SJCRH30 (cell line): ENCODE results near the gene POU6F2. TPM values are rescaled to one million over a fixed set of nuclear protein-coding genes. Genes with fewer than 3 reads are reported as not detected.

ENCODE experiments used
- DNase-seq, 2 experiments: peaks; one replicate each; pipeline ENCODE4 v3.0.0-alpha.2; 2015 to 2020
- H3K27ac ChIP-seq: fragments of 250-450 bp; sonication (Bioruptor Pico); 2 replicates; pipeline ENCODE4 v1.5.1; 2020; ENCODE audit warnings: mild to moderate bottlenecking, moderate library complexity
- H3K27me3 ChIP-seq: fragments of 250-450 bp; sonication (Bioruptor Pico); 2 replicates; pipeline ENCODE4 v1.5.1; 2020; ENCODE audit warnings: mild to moderate bottlenecking, moderate library complexity
- H3K36me3 ChIP-seq: fragments of 250-450 bp; sonication (Bioruptor Pico); 2 replicates; pipeline ENCODE4 v1.5.1; 2020; ENCODE audit warnings: mild to moderate bottlenecking, moderate library complexity
- H3K4me1 ChIP-seq: fragments of 250-450 bp; sonication (Bioruptor Pico); 2 replicates; pipeline ENCODE4 v1.5.1; 2020; ENCODE audit warnings: mild to moderate bottlenecking, moderate library complexity
- H3K4me3 ChIP-seq: fragments of 250-450 bp; sonication (Bioruptor Pico); 2 replicates; pipeline ENCODE4 v1.5.1; 2020; ENCODE audit warnings: mild to moderate bottlenecking, moderate library complexity
- H3K9me3 ChIP-seq: fragments of 250-450 bp; sonication (Bioruptor Pico); replicated peaks from 2 replicates; pipeline ENCODE4 v1.5.1; 2020; ENCODE audit warnings: mild to moderate bottlenecking, moderate library complexity
- total RNA-seq: library from RNA; depleted of rRNA; stranded (reverse); fragments of >200 nt; shearing (Covaris generic); gene quantifications from 2 replicates; pipeline ENCODE4 v1.2.3, GENCODE V29; 2014

Gene POU6F2
- total RNA-seq, 1 experiment from 2014 or later: not detected

- no peaks in the 10 kb centered on the region for H3K27me3 ChIP-seq
- no peak for DNase-seq
- H3K27ac ChIP-seq: no peak overlapping the region
- no peaks in the 10 kb centered on the region for H3K36me3 ChIP-seq
- 0 out of 2 replicates have a peak, but pooled peaks cover 3% of the 10 kb centered on the region for H3K4me1 ChIP-seq
- H3K4me3 ChIP-seq: no peak overlapping the region
- H3K9me3 ChIP-seq: no peaks in the 10 kb centered on the region
These were observed 485.5 kb downstream of the POU6F2 start for GRCh38 chr7:39463252-39463651.

- Histone ChIP-seq H3K4me1 (no peaks in the 10 kb centered on the region), H3K4me3 (no peak overlapping the region), H3K27ac (no peak overlapping the region), H3K27me3 (no peaks in the 10 kb centered on the region), H3K36me3 (no peaks in the 10 kb centered on the region), H3K9me3 (no peaks in the 10 kb centered on the region)
- DNase-seq: no peak
These were observed 486.8 kb downstream of the POU6F2 start for GRCh38 chr7:39464350-39465054.

GRCh38 chr7:39465055-39465929 is 487.6 kb downstream of the POU6F2 start:
- no peaks in the 10 kb centered on the region for H3K9me3 ChIP-seq
- H3K36me3 ChIP-seq: no peaks in the 10 kb centered on the region
- H3K4me1 ChIP-seq: no peaks in the 10 kb centered on the region
- no peaks in the 10 kb centered on the region for H3K27me3 ChIP-seq
- no peak overlapping the region for H3K27ac ChIP-seq
- H3K4me3 ChIP-seq: no peak overlapping the region
- peak; percentile 19 to 56 for DNase-seq

- Histone ChIP-seq H3K4me1 (no peaks in the 10 kb centered on the region), H3K27me3 (no peaks in the 10 kb centered on the region), H3K27ac (no peak overlapping the region), H3K9me3 (no peaks in the 10 kb centered on the region), H3K36me3 (no peaks in the 10 kb centered on the region), H3K4me3 (no peak overlapping the region)
- no peak for DNase-seq
These were observed 490.6 kb downstream of the POU6F2 start for GRCh38 chr7:39468261-39468660.

GRCh38 chr7:39468808-39469374 is 491.2 kb downstream of the POU6F2 start:
- DNase-seq: no peak
- no peaks in the 10 kb centered on the region for H3K4me1 ChIP-seq
- no peaks in the 10 kb centered on the region for H3K27me3 ChIP-seq
- no peaks in the 10 kb centered on the region for H3K9me3 ChIP-seq
- no peak overlapping the region for H3K4me3 ChIP-seq
- no peak overlapping the region for H3K27ac ChIP-seq
- H3K36me3 ChIP-seq: no peaks in the 10 kb centered on the region

GRCh38 chr7:39480901-39481300 is 503.2 kb downstream of the POU6F2 start:
- Histone ChIP-seq H3K27ac (no peak overlapping the region), H3K36me3 (no peaks in the 10 kb centered on the region), H3K4me1 (no peaks in the 10 kb centered on the region), H3K4me3 (no peak overlapping the region), H3K27me3 (no peaks in the 10 kb centered on the region), H3K9me3 (no peaks in the 10 kb centered on the region)
- no peak for DNase-seq

- peaks cover 6% of the 10 kb centered on the region for H3K27me3 ChIP-seq
These were observed 511.0 kb downstream of the POU6F2 start for GRCh38 chr7:39488467-39489393.

GRCh38 chr7:39490296-39490695 is 512.6 kb downstream of the POU6F2 start:
- H3K27ac ChIP-seq: no peak overlapping the region
- no peak for DNase-seq
- 0 out of 2 replicates have a peak, but pooled peaks cover 2% of the 10 kb centered on the region for H3K9me3 ChIP-seq
- no peaks in the 10 kb centered on the region for H3K4me1 ChIP-seq
- peaks cover 6% of the 10 kb centered on the region for H3K27me3 ChIP-seq
- no peak overlapping the region for H3K4me3 ChIP-seq
- no peaks in the 10 kb centered on the region for H3K36me3 ChIP-seq

More at GRCh38 chr7:39488467-39489393, 511.0 kb downstream of the POU6F2 start:
- DNase-seq: no peak
- Histone ChIP-seq H3K9me3 (no peaks in the 10 kb centered on the region), H3K4me3 (no peak overlapping the region), H3K27ac (no peak overlapping the region), H3K4me1 (no peaks in the 10 kb centered on the region), H3K36me3 (no peaks in the 10 kb centered on the region)

- no peaks in the 10 kb centered on the region for H3K4me1 ChIP-seq
- H3K9me3 ChIP-seq: peaks cover 2% of the 10 kb centered on the region; the same call in 1 of the 2 replicates
- no peak overlapping the region for H3K4me3 ChIP-seq
- no peak overlapping the region for H3K27ac ChIP-seq
- H3K36me3 ChIP-seq: no peaks in the 10 kb centered on the region
- peaks cover 12% of the 10 kb centered on the region for H3K27me3 ChIP-seq
- no peak for DNase-seq
These were observed 516.2 kb downstream of the POU6F2 start for GRCh38 chr7:39493934-39494333.

- no peaks in the 10 kb centered on the region for H3K4me1 ChIP-seq
- H3K36me3 ChIP-seq: no peaks in the 10 kb centered on the region
- H3K4me3 ChIP-seq: no peak overlapping the region
- H3K9me3 ChIP-seq: no peaks in the 10 kb centered on the region; the same call in 1 of the 2 replicates
- peaks cover 2% of the 10 kb centered on the region; the same call in 1 of the 2 replicates for H3K27me3 ChIP-seq
- DNase-seq: no peak
- no peak overlapping the region for H3K27ac ChIP-seq
These were observed 523.6 kb downstream of the POU6F2 start for GRCh38 chr7:39501358-39501757.

GRCh38 chr7:39504963-39505362 is 527.3 kb downstream of the POU6F2 start:
- Histone ChIP-seq H3K27ac (no peak overlapping the region), H3K4me3 (no peak overlapping the region), H3K36me3 (no peaks in the 10 kb centered on the region), H3K27me3 (no peaks in the 10 kb centered on the region), H3K9me3 (no peaks in the 10 kb centered on the region), H3K4me1 (no peaks in the 10 kb centered on the region)
- peak; percentile 44 to 45 for DNase-seq

- DNase-seq: no peak
- no peaks in the 10 kb centered on the region for H3K36me3 ChIP-seq
- no peaks in the 10 kb centered on the region for H3K4me1 ChIP-seq
- no peaks in the 10 kb centered on the region for H3K9me3 ChIP-seq
- H3K4me3 ChIP-seq: no peak overlapping the region
- H3K27me3 ChIP-seq: no peaks in the 10 kb centered on the region
- no peak overlapping the region for H3K27ac ChIP-seq
These were observed 530.3 kb downstream of the POU6F2 start for GRCh38 chr7:39507866-39508551.

GRCh38 chr7:39509436-39509835 is 531.7 kb downstream of the POU6F2 start:
- H3K9me3 ChIP-seq: no peaks in the 10 kb centered on the region
- DNase-seq: no peak
- no peak overlapping the region for H3K27ac ChIP-seq
- no peak overlapping the region for H3K4me3 ChIP-seq
- no peaks in the 10 kb centered on the region for H3K4me1 ChIP-seq
- H3K27me3 ChIP-seq: no peaks in the 10 kb centered on the region
- H3K36me3 ChIP-seq: no peaks in the 10 kb centered on the region

- H3K4me1 ChIP-seq: no peaks in the 10 kb centered on the region
- H3K36me3 ChIP-seq: no peaks in the 10 kb centered on the region
- no peaks in the 10 kb centered on the region for H3K27me3 ChIP-seq
- H3K27ac ChIP-seq: no peak overlapping the region
- no peaks in the 10 kb centered on the region for H3K9me3 ChIP-seq
- H3K4me3 ChIP-seq: no peak overlapping the region
- DNase-seq: no peak
These were observed 532.2 kb downstream of the POU6F2 start for GRCh38 chr7:39509912-39510311.
